Adrenal gland (tissue), 12 donors: ENCODE measurements around the gene STPG1. TPM values are rescaled to one million over a fixed set of nuclear protein-coding genes. Genes with fewer than 3 reads are reported as not detected.

Source experiments
- DNase-seq, 7 donors: peaks; one replicate each; pipeline ENCODE4 v3.0.0-alpha.2; 2019 to 2020
- H3K27ac ChIP-seq, 5 donors: fragments of 200-600 bp; sonication (generic) in 4 of 5; 1 replicate in 3 of 5; 2 replicates in 2 of 5; pipeline versions ENCODE4 v1.5.1 to v1.8.0; 2016 to 2020; ENCODE audit warnings: mild to moderate bottlenecking in 1 of 5
- H3K27me3 ChIP-seq: fragments of 200-600 bp; 2 replicates; pipeline ENCODE4 v1.8.0; 2021
- H3K36me3 ChIP-seq, 2 donors: fragments of 200-600 bp; replicated peaks in 1 of 2; 1 replicate in 1 of 2; 2 replicates in 1 of 2; pipeline versions ENCODE4 v1.5.1 to v1.8.0; 2018 to 2022
- H3K4me1 ChIP-seq, 2 donors: fragments of 200-600 bp; replicated peaks in 1 of 2; 1 replicate in 1 of 2; 2 replicates in 1 of 2; pipeline versions ENCODE4 v1.5.1 to v1.8.0; 2018 to 2021
- H3K4me3 ChIP-seq, 4 donors: fragments of 200-600 bp; sonication (generic) in 3 of 4; one replicate each; pipeline ENCODE4 v1.5.1; 2016 to 2018
- H3K9me3 ChIP-seq, 3 donors: fragments of 200-600 bp; sonication (generic) in 1 of 3; replicated peaks in 1 of 3; 1 replicate in 2 of 3; 2 replicates in 1 of 3; pipeline versions ENCODE4 v1.5.1 to v1.8.0; 2016 to 2021
- CTCF ChIP-seq, 6 experiments: fragments of 450-650 bp in 4 of 6; fragments of 200-600 bp in 2 of 6; sonication (generic) in 1 of 6; IDR thresholded peaks; 1 replicate in 5 of 6; 2 replicates in 1 of 6; pipeline versions ENCODE4 v1.5.1 to v1.8.0; 2016 to 2021; ENCODE audit warnings: antibody characterized with exemption in 6 of 6, mild to moderate bottlenecking in 2 of 6, moderate library complexity in 1 of 6
- POLR2A ChIP-seq, 2 donors: fragments of 450-650 bp; IDR thresholded peaks; one replicate each; pipeline ENCODE4 v1.6.1; 2017; ENCODE audit warnings: antibody characterized with exemption in 2 of 2, mild to moderate bottlenecking in 2 of 2, moderate library complexity in 1 of 2
- WGBS, 4 donors: extraction: QIAGEN DNeasy Blood & Tissue Kit in 2 of 4; methylation state at CpG; one replicate each; pipeline versions ENCODE4 v1.1.5 to v1.1.7; 2013 to 2017; 5-methylcytosine and 5-hydroxymethylcytosine counted together
- intact Hi-C, 2 donors: fragments of 100-400 bp; cut with DNase I; formaldehyde crosslinking; loops; one replicate each; pipeline versions ENCODE4 v1.14.1 to v1.15.0; 2022 to 2023
- polyA plus RNA-seq, 3 donors: library from polyadenylated mRNA; stranded (reverse); fragments of 200-250 nt in 2 of 3; fragments of 350-450 nt in 1 of 3; fragmentation: Illumina TruSeq in 1 of 3; extraction: RNeasy Lipid Tissue Mini Kit (QIAGEN cat#74804) in 1 of 3; gene quantifications; one replicate each; pipeline ENCODE4 v1.2.3, GENCODE V29; 2013 to 2014
- total RNA-seq, 9 donors: library from RNA; depleted of rRNA in 4 of 9; stranded (reverse); fragments of >200 nt in 4 of 9; fragments of 120-200 nt in 1 of 9; fragmentation: NEBNext Ultra II Directional in 1 of 9; extraction: Animal tissue kit (Norgen Biotek cat#: 25700) in 1 of 9; gene quantifications; one replicate each; pipeline versions ENCODE4 v1.1.0 to v1.2.4, GENCODE V29; 2013 to 2023
- donor health status: healthy with polysubstance abuse.
- donor health status: Bipolar disorder and iron deficiency.
- donor health status: DM: yes; HTN: yes; CAD: no.
- donor health status: DM: no; HTN: no; CAD: no.
- donor health status: DM: no; HTN: no; CAD: no.
- donor health status: DM: yes; HTN: yes; CAD: no.

Gene STPG1
- total and polyA plus RNA-seq, 12 donors: 2.1 to 8.9 (median 5.7) TPM

GRCh38 chr1:24441996-24442668, 28.6 kb upstream of the STPG1 start:
- intact Hi-C loops: no loop called here
- no peak overlapping the region for H3K4me3 ChIP-seq

GRCh38 chr1:24441480-24441879, 27.9 kb upstream of the STPG1 start:
- H3K27me3 ChIP-seq: no peaks in the 10 kb centered on the region
- no peaks in the 10 kb centered on the region for H3K4me1 ChIP-seq
- no peaks in the 10 kb centered on the region for H3K36me3 ChIP-seq
- intact Hi-C loops: no loop called here
- no peaks in the 10 kb centered on the region for H3K9me3 ChIP-seq
- no peak overlapping the region for H3K4me3 ChIP-seq
- TF ChIP-seq CTCF (IDR thresholded peaks at IDR 0.05) (no peak), POLR2A (IDR thresholded peaks at IDR 0.05) (no peak)
- no peak overlapping the region for H3K27ac ChIP-seq
- no peak for DNase-seq
- WGBS, 4 donors: 90 to 93% (median 92%) methylated on average over 7 of the region's 7 CpGs

More at GRCh38 chr1:24441996-24442668, 28.6 kb upstream of the STPG1 start:
- Histone ChIP-seq H3K27me3 (no peaks in the 10 kb centered on the region), H3K4me1 (no peaks in the 10 kb centered on the region), H3K9me3 (no peaks in the 10 kb centered on the region), H3K27ac (no peak overlapping the region), H3K36me3 (no peaks in the 10 kb centered on the region)
- no peak for TF ChIP-seq POLR2A (IDR thresholded peaks at IDR 0.05)
- no peak for TF ChIP-seq CTCF (IDR thresholded peaks at IDR 0.05)
- no peak for DNase-seq
- WGBS, 4 donors: 95 to 98% (median 95%) methylated on average over 10 to 14 of the region's 14 CpGs

GRCh38 chr1:24440436-24440835, 26.9 kb upstream of the STPG1 start:
- Histone ChIP-seq H3K27me3 (no peaks in the 10 kb centered on the region), H3K36me3 (no peaks in the 10 kb centered on the region), H3K4me3 (no peak overlapping the region), H3K27ac (no peak overlapping the region), H3K4me1 (no peaks in the 10 kb centered on the region), H3K9me3 (no peaks in the 10 kb centered on the region)
- no peak for DNase-seq
- WGBS, 4 donors: 87 to 96% (median 94%) methylated on average over 2 of the region's 2 CpGs
- intact Hi-C loops: no loop called here
- TF ChIP-seq POLR2A (IDR thresholded peaks at IDR 0.05) (no peak), CTCF (IDR thresholded peaks at IDR 0.05) (no peak)

GRCh38 chr1:24438423-24438901, 24.9 kb upstream of the STPG1 start:
- H3K27me3 ChIP-seq: no peaks in the 10 kb centered on the region
- 64 to 73% (median 72%) methylated on average over 9 of the region's 9 CpGs for WGBS, 4 donors
- no peak overlapping the region for H3K4me3 ChIP-seq
- no peaks in the 10 kb centered on the region for H3K4me1 ChIP-seq
- peak in 1 of 7 donors; percentile 62 for DNase-seq
- peak overlapping the region in 1 of 5 donors; percentile 34 for H3K27ac ChIP-seq
- H3K36me3 ChIP-seq: no peaks in the 10 kb centered on the region
- TF ChIP-seq CTCF (IDR thresholded peaks at IDR 0.05): no peak
- TF ChIP-seq POLR2A (IDR thresholded peaks at IDR 0.05): no peak
- intact Hi-C loops: no loop called here
- H3K9me3 ChIP-seq: no peaks in the 10 kb centered on the region
